A549 (cell line): Measurements from ENCODE around the gene LMAN2L. TPM values are rescaled to one million over a fixed set of nuclear protein-coding genes. Genes with fewer than 3 reads are reported as not detected.
A peak's percentile ranks its signal among the peaks of the same experiment; 100 is the strongest.

Experiments
- ATAC-seq, 2 experiments: fragments of 200-7000 bp in 1 of 2; fragments of >200 bp in 1 of 2; cut with Nextera tagmentation in 1 of 2; cut with Tn5 transposase in 1 of 2; 3 replicates each; pipeline versions ENCODE4 v1.8.0 to v1.9.1; 2018 to 2020; ENCODE audit warnings: mild to moderate bottlenecking in 1 of 2, moderate library complexity in 1 of 2
- CTCF ChIA-PET: fragments of 300-600 bp; sonication (Branson Sonifier 250); formaldehyde crosslinking; extraction: SDS; loops from one replicate; lab custom pipeline; 2021; ENCODE audit warnings: antibody characterized with exemption, inconsistent platforms; lab: Yijun Ruan, JAX
- POLR2A ChIA-PET: fragments of 350-600 bp; formaldehyde crosslinking; extraction: SDS; loops from one replicate; lab custom pipeline; 2021; ENCODE audit warnings: antibody characterized with exemption, inconsistent platforms; lab: Yijun Ruan, JAX
- DNase-seq, 2 experiments: peaks; one replicate each; pipeline versions ENCODE4 v3.0.0 to v3.0.0-alpha.2; 2011 to 2016; ENCODE audit warnings: low read depth in 1 of 2, low spot score in 1 of 2
- FAIRE-seq: peaks from 2 replicates; lab custom pipeline; 2011; peaks lifted over from hg19 to GRCh38; lab: Jason Lieb, UNC
- H3K27ac ChIP-seq, 2 experiments: fragments of >200 bp; sonication (Bioruptor Twin); formaldehyde crosslinking; 3 replicates each; pipeline ENCODE4 v1.5.1; 2016 to 2017
- H3K4me1 ChIP-seq: fragments of >200 bp; sonication (Bioruptor Twin); formaldehyde crosslinking; 3 replicates; pipeline ENCODE4 v1.6.1; 2016
- H3K4me2 ChIP-seq: fragments of >200 bp; sonication (Bioruptor Twin); formaldehyde crosslinking; 3 replicates; pipeline ENCODE4 v1.6.1; 2016
- H3K4me3 ChIP-seq: fragments of >200 bp; sonication (Bioruptor Twin); formaldehyde crosslinking; 3 replicates; pipeline ENCODE4 v1.5.1; 2016
- H3K9me3 ChIP-seq: fragments of >200 bp; sonication (Bioruptor Twin); formaldehyde crosslinking; 3 replicates; pipeline ENCODE4 v1.6.1; 2016
- CBX2 ChIP-seq: fragments of 200-600 bp; sonication (generic); IDR thresholded peaks from 2 replicates; pipeline ENCODE4 v1.6.1; 2016; ENCODE audit warnings: low read depth, mild to moderate bottlenecking, borderline replicate concordance
- EHMT2 ChIP-seq: fragments of 200-600 bp; sonication (generic); IDR thresholded peaks from 2 replicates; pipeline ENCODE4 v1.6.1; 2016; ENCODE audit warnings: antibody characterized with exemption, low read depth, mild to moderate bottlenecking, moderate library complexity
- GATA3 ChIP-seq: IDR thresholded peaks from 2 replicates; pipeline ENCODE4 v1.6.1; 2012; ENCODE audit warnings: borderline replicate concordance
- HDAC2 ChIP-seq: fragments of 200-600 bp; sonication (generic); IDR thresholded peaks from 2 replicates; pipeline ENCODE4 v1.6.1; 2016
- HOXA7 ChIP-seq: fragments of 250-450 bp; sonication (Bioruptor Pico); IDR thresholded peaks from 2 replicates; pipeline ENCODE4 v1.5.0; 2020; ENCODE audit warnings: mild to moderate bottlenecking, moderate library complexity
- HOXB13 ChIP-seq: fragments of 250-450 bp; sonication (Bioruptor Pico); IDR thresholded peaks from 2 replicates; pipeline ENCODE4 v1.5.0; 2020; ENCODE audit warnings: low read depth, mild to moderate bottlenecking, moderate library complexity
- JUN ChIP-seq, 2 experiments: fragments of >200 bp; sonication (Bioruptor Twin); formaldehyde crosslinking; IDR thresholded peaks; 2 replicates in 1 of 2; 3 replicates in 1 of 2; pipeline ENCODE4 v1.6.1; 2016 to 2017
- MAFK ChIP-seq: fragments of 450-650 bp; IDR thresholded peaks from 2 replicates; pipeline ENCODE4 v1.6.1; 2014; ENCODE audit not compliant: partially characterized antibody
- MYC ChIP-seq: IDR thresholded peaks from 2 replicates; pipeline ENCODE4 v1.6.1; 2012; ENCODE audit warnings: mild to moderate bottlenecking, inconsistent platforms, low read length, improper control_type of control experiment, borderline replicate concordance
- NPAS2 ChIP-seq: fragments of 250-450 bp; sonication (Bioruptor Pico); IDR thresholded peaks from 2 replicates; pipeline ENCODE4 v1.8.0; 2022; ENCODE audit warnings: mild to moderate bottlenecking, moderate library complexity, borderline replicate concordance
- POLR2A ChIP-seq: IDR thresholded peaks from 2 replicates; pipeline ENCODE4 v1.6.1; 2012; ENCODE audit warnings: mild to moderate bottlenecking, low read length
- RFX5 ChIP-seq: fragments of 450-650 bp; IDR thresholded peaks from 2 replicates; pipeline ENCODE4 v1.7.1; 2014; ENCODE audit warnings: antibody characterized with exemption, mild to moderate bottlenecking, moderate library complexity
- RNF2 ChIP-seq: fragments of 200-600 bp; sonication (generic); IDR thresholded peaks from 2 replicates; pipeline ENCODE4 v1.6.1; 2016; ENCODE audit warnings: low read depth, mild to moderate bottlenecking, antibody characterized with exemption, moderate library complexity, borderline replicate concordance
- SREBF2 ChIP-seq: fragments of 450-650 bp; IDR thresholded peaks from 2 replicates; pipeline ENCODE4 v1.6.1; 2014; ENCODE audit warnings: mild to moderate bottlenecking, moderate library complexity
- TP53 ChIP-seq: fragments of 250-450 bp; sonication (Bioruptor Pico); IDR thresholded peaks from 2 replicates; pipeline ENCODE4 v1.5.0; 2021; ENCODE audit warnings: mild to moderate bottlenecking, moderate library complexity
- ZSCAN20 ChIP-seq: fragments of 250-450 bp; sonication (Bioruptor Pico); IDR thresholded peaks from 2 replicates; pipeline ENCODE4 v1.8.0; 2022; ENCODE audit warnings: mild to moderate bottlenecking, moderate library complexity
- WGBS: methylation state at CpG from one replicate; pipeline ENCODE4 v1.1.6; 2017; ENCODE audit errors: missing lambda C conversion rate; 5-methylcytosine and 5-hydroxymethylcytosine counted together
- polyA plus RNA-seq, 4 experiments: library from polyadenylated mRNA; depleted of rRNA in 3 of 4; stranded (reverse); fragments of >200 nt; fragmentation: RNase III in 1 of 4; extraction: RNeasy Plus Mini Kit Qiagen cat#74134 plus additional on column Dnase treatment in 1 of 4; gene quantifications; 2 replicates in 3 of 4; 3 replicates in 1 of 4; pipeline ENCODE4 v1.2.3, GENCODE V29; 2011 to 2017
- TF ChIP-seq, protein P1 (sequence below): IDR thresholded peaks from 2 replicates; pipeline ENCODE4 v1.6.1; 2012
- TF ChIP-seq, protein P2 (sequence below): fragments of 250-450 bp; sonication (Bioruptor Pico); IDR thresholded peaks from 2 replicates; pipeline ENCODE4 v1.5.0; 2021; ENCODE audit warnings: mild to moderate bottlenecking, moderate library complexity, borderline replicate concordance
- TF ChIP-seq, protein P3 (sequence below): fragments of >200 bp; sonication (Bioruptor Twin); formaldehyde crosslinking; IDR thresholded peaks from 2 replicates; pipeline ENCODE4 v1.6.1; 2016
- TF ChIP-seq, protein P4 (sequence below): fragments of >200 bp; sonication (Bioruptor Twin); formaldehyde crosslinking; IDR thresholded peaks from 3 replicates; pipeline ENCODE4 v1.6.1; 2016

The LMAN2L gene
- polyA plus RNA-seq, 2 of the 4 experiments (the other 2 are of a cell fraction) = 24.3 to 28.0 TPM

DNA sequence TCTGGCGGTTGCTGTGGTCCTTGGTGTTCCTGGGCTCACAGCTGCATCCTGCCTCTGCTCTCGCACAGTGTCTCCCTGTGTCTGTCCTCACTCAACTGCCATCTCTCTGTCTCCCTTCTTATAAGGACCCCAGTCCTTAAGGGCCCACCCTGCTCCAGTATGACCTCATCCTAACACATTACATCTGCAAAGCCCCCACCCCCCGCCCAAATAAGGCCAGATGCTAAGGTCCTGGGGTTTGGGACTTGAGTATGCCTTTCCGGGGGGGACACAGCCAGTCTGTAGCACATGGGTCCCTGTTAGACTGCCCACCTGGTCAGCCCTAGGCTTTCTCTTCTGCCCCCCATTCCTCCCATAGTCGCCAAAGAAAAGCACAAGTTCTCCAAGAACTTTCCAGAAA lies 56.6 kb downstream of the LMAN2L start:
- Histone ChIP-seq H3K4me1 (peaks cover 9% of the 10 kb centered on the region), H3K4me2 (no peak overlapping the region), H3K9me3 (no peaks in the 10 kb centered on the region), H3K27ac (no peak overlapping the region), H3K4me3 (no peak overlapping the region)
- ChIA-PET POLR2A (no interaction called here), CTCF (interaction anchor here (0.6 kb wide), 1 partner anchor 74 kb away, joined by 3 read pairs; no protein-coding TSS in a partner anchor)
- WGBS = 75% methylated on average over 4 of the region's 5 CpGs
- no peak for FAIRE-seq
- DNase-seq = no peak
- TF ChIP-seq NPAS2 (CRISPR knock-in tag) (no peak), POLR2A (no peak), ZSCAN20 (CRISPR knock-in tag) (no peak), JUN (IDR thresholded peaks at IDR 0.05) (no peak)
- TF ChIP-seq, protein P1, sequence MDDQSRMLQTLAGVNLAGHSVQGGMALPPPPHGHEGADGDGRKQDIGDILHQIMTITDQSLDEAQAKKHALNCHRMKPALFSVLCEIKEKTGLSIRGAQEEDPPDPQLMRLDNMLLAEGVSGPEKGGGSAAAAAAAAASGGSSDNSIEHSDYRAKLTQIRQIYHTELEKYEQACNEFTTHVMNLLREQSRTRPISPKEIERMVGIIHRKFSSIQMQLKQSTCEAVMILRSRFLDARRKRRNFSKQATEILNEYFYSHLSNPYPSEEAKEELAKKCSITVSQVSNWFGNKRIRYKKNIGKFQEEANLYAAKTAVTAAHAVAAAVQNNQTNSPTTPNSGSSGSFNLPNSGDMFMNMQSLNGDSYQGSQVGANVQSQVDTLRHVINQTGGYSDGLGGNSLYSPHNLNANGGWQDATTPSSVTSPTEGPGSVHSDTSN = no peak
- TF ChIP-seq, protein P2, sequence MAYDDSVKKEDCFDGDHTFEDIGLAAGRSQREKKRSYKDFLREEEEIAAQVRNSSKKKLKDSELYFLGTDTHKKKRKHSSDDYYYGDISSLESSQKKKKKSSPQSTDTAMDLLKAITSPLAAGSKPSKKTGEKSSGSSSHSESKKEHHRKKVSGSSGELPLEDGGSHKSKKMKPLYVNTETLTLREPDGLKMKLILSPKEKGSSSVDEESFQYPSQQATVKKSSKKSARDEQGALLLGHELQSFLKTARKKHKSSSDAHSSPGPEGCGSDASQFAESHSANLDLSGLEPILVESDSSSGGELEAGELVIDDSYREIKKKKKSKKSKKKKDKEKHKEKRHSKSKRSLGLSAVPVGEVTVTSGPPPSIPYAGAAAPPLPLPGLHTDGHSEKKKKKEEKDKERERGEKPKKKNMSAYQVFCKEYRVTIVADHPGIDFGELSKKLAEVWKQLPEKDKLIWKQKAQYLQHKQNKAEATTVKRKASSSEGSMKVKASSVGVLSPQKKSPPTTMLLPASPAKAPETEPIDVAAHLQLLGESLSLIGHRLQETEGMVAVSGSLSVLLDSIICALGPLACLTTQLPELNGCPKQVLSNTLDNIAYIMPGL (CRISPR knock-in tag) = no peak
- ATAC-seq = no peak

DNA sequence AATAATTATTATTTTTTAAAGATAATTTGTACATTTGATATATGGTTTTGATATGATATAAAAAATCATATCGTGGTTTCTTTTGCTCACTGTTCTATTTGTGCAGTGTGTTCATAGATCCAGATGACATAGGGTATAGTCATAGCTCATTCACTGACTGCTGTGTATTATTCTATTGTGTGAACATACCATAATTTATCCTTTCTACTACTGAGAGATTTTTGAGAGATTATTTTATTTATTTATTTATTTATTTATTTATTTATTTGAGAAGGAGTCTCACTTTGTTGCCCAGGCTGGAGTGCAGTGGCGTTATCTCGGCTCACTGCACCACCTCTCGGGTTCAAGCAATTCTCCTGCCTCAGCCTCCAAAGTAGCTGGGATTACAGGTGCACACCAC lies 58.3 kb downstream of the LMAN2L start:
- peaks cover 9% of the 10 kb centered on the region for H3K4me1 ChIP-seq
- FAIRE-seq (no peak), ATAC-seq (no peak)
- H3K27ac ChIP-seq = no peak overlapping the region
- TF ChIP-seq TP53 (no peak), MYC (no peak), HDAC2 (no peak)
- TF ChIP-seq, protein P3, sequence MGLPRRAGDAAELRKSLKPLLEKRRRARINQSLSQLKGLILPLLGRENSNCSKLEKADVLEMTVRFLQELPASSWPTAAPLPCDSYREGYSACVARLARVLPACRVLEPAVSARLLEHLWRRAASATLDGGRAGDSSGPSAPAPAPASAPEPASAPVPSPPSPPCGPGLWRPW = no peak
- TF ChIP-seq, all 56 proteins: peak for 0
- POLR2A ChIA-PET = no interaction called here
- 81% methylated on average over 4 of the region's 4 CpGs for WGBS
- CTCF ChIA-PET = no interaction called here
- no peak overlapping the region for H3K4me2 ChIP-seq
- no peak overlapping the region for H3K4me3 ChIP-seq
- H3K9me3 ChIP-seq = no peaks in the 10 kb centered on the region
- DNase-seq = no peak

DNA sequence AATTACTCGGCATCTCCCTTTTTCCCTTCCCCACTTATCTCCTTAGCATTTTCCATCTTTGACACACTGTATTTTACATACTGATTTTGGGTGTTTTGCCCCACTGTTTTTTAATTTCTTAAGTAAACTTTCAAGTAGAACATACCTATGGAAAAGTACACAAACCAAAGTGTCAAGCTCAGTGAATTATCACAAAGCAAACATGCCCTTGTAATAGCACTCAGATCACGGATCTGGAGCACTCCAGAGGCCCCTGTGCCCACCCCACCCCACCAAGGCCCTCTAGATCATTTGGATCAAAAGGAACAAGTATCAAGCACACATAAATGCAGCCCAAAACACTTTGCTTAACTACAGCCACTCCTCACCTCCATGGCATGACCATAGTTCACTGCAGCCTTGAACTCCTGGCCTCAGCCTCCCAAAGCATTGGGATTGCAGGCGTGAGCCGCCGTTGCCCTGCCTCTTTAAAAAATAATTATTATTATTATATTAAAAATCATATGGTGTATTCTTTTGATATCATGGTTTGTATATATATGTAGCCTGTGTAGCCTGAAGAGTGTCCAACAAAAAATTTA lies 59.2 kb downstream of the LMAN2L start:
- TF ChIP-seq HOXA7 (CRISPR knock-in tag) (no peak), MYC (no peak), GATA3 (no peak), HOXB13 (CRISPR knock-in tag) (no peak), EHMT2 (no peak), ZSCAN20 (CRISPR knock-in tag) (no peak), SREBF2 (no peak), RNF2 (no peak), HDAC2 (no peak), CBX2 (no peak), MAFK (no peak), RFX5 (no peak), TP53 (no peak)
- TF ChIP-seq, protein P1 = no peak
- TF ChIP-seq, protein P4, sequence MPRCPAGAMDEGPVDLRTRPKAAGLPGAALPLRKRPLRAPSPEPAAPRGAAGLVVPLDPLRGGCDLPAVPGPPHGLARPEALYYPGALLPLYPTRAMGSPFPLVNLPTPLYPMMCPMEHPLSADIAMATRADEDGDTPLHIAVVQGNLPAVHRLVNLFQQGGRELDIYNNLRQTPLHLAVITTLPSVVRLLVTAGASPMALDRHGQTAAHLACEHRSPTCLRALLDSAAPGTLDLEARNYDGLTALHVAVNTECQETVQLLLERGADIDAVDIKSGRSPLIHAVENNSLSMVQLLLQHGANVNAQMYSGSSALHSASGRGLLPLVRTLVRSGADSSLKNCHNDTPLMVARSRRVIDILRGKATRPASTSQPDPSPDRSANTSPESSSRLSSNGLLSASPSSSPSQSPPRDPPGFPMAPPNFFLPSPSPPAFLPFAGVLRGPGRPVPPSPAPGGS = no peak
- TF ChIP-seq, all 56 proteins: peak for 0
- DNase-seq (no peak), FAIRE-seq (no peak), ATAC-seq (no peak)
- no peaks in the 10 kb centered on the region for H3K9me3 ChIP-seq
- peak overlapping the region; percentile 37; the same call in 1 of the 3 replicates for H3K4me2 ChIP-seq
- WGBS = 71% methylated on average over 5 of the region's 5 CpGs
- POLR2A ChIA-PET = no interaction called here
- peaks cover 9% of the 10 kb centered on the region for H3K4me1 ChIP-seq
- H3K27ac ChIP-seq = peak overlapping the region in 1 of 2 experiments; percentile 19; a peak in 1 of 6 replicates
- no peak overlapping the region for H3K4me3 ChIP-seq
- CTCF ChIA-PET = no interaction called here
